ENCODE measurements around the gene LPAR5. TPM values are rescaled to one million over a fixed set of nuclear protein-coding genes. Genes with fewer than 3 reads are reported as not detected.
"Not testable (repeated sequence)": the region's sequence is repeated elsewhere in the genome, so short reads cannot be mapped to it uniquely, and the experiment has no call there.

LPAR5 gene
- total RNA-seq, 1 donor from 2014 or later, result 6.3 TPM

DNA sequence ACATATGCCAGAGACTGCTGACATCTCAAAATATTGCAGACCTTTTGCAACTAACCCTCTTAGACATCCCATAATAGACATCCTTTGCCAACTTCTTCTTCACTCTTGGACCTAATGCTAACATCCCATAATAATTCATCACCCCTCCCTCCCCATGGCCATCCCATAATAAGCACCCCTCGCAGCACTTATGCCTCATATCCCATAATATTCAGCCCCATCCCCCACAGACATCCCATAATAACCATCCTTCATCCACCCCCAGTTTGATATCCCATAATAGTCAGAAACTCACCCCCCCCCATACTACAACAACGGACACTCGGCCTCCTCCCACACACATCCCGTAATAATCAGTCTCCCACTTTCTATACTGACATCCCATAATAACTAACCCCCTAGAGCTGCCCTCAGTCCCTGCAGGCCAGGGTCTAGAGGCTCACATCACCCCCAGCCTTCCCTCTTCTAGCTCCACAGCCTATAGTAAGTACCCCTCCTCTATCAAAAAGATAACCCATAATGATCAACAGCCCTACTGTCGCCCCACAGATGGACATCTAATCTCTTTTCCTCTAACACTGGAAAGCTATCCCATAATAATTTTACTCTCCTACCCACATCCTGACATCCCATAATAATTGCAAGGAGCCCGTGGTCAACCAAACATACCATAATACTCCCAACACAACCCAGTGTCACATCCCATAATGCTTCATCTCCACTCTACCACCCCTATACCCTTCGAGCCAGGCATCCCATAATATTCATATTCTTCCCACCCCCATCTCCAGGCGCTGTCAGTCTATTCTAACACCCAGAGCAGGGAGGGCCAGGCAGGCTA, 27.8 kb downstream of the LPAR5 start:
- peak; percentile 62 for DNase-seq (ENCODE audit: low spot score)

DNA sequence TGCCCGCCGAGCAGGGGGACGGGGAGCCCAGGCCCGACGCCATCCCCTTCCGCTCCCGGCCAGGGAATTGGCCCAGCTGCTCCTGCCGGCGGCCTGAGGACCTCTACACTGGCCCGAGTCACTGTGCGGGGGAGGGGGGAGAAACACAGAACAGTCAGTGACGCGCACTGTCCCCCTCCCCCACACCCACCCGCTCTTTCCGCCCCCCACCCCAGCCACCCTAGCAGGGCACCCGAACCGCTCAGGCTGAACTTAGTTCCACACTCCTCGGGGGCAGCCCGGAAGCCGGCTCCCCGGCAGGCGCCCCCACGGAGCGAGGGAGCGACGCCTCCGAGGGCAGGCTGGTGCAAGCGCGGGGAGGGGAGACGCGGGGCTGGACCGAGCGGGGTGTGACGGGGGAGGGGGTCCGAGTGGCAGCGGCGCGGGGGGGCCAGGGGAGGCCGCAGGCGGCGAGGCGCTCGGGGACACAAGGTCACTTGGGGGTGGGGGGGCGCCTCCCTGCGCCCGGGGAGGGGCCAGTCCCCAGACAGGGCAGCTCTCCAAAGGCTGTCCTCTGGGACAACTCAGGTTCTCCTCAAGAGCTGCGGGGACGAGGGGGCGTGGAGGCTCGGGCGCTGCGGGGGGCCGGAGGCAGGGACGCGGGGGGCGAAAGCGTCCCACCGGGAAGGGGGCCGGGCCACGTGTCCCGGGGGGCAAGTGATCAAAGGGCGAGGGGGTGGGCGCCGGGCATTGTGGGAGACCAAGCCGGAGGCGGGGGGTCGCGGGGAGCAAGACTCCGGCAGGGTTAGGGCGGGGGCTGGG, 29.2 kb downstream of the LPAR5 start:
- DNase-seq (ENCODE audit: low spot score), result peak; percentile 40

DNA sequence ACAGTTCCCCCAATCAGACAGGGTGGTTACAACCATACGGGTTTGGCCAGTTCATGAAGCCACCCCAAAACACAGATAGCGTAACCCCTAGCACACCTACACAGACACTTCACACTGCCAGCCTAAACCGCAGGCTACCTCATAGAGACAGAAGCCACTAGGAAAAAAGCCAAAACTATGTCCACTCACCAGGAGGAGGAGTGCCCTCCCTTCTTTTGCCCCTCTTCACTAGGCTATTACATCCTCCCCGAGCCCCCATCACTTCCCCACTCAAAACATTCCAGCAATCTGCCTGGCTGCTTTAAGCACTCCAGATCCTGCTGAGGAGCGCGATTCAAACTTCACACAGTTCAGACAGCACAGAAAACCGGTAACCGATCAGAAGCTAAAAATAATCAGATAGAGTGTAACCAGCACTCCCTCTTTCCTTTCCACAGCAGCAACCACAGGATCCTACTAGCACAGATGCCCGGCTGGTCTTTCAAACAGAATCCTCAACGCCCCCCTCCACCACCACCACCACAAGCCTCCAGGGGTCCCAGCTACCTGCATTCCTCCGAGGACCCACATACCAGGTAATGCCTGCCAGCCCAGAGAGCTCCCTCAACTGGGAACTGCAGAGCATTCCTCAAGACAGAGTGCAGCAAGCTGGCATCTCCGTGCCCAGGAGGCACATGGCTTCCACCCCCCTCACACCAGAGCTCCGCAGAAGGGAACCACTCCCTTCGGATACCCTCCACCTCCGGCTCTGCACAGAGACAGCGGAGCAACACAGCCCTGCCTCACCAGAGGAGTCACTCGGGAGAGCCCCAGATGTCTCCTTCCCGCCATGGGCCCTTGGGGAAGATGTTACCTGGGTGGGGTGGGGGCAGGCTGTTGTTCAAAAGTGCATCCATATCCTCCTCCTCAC, 30.1 kb downstream of the LPAR5 start:
- peak; percentile 45 for DNase-seq (ENCODE audit: low spot score)

DNA sequence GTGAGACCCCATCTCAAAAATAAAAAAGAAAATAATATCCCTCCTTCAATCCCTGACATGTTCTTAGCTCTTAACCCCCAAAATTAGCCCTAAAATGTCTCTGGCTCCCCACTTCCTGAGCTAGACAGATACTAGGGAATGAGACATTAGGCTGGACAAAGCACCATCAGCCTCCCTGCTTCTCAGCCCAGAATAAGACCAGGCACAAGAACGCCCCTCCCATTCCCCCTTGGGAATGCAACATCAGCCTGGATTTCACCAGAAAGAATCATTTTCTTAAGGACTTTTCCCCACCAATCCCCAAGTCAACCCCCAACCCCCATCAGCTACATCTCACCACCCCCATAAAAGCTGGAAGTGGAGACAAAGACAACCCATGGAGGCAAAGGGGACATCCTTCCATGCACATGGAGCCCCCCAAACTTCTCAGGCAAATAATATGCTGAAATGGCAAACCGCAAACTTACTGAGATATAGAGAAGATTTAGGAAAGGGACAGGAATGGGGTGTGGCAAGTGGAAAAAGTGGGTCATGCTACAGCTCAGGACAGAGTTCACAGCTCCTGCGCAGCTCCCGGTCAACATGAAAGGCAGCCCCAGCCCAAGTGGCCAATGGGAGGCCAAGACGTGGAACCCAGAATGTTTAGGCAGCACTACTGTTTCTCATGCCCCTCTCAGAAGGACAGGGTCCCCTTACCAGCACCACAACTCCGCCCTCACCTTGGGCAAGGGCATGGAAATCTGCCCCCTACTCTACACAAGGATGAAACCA, 31.3 kb downstream of the LPAR5 start:
- no peak for DNase-seq (ENCODE audit: low spot score)

DNA sequence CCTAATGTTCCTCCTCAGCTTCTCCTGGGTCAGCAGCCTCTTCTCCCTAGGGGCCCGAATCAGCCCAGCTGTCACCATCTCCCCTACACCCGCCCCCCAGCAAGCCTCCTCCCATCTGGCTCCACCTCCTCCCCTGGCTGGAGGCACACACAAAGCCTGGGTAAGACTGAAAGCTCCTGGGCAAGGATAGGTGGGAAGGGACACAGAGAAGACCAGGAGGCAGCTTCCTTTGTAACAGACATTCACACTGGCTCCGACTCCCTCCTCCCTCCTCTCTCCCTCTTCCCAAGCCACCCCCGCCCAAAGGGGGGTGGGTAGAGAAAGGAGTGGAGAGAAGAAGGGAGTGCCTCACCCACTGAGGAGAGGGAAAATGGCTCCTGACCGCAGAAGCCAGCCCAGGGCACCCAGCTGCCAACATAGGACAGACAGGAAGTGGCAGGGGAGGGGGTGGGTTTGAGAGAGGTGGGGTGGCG, 32.6 kb downstream of the LPAR5 start:
- DNase-seq (ENCODE audit: low spot score), result peak; percentile 35

DNA sequence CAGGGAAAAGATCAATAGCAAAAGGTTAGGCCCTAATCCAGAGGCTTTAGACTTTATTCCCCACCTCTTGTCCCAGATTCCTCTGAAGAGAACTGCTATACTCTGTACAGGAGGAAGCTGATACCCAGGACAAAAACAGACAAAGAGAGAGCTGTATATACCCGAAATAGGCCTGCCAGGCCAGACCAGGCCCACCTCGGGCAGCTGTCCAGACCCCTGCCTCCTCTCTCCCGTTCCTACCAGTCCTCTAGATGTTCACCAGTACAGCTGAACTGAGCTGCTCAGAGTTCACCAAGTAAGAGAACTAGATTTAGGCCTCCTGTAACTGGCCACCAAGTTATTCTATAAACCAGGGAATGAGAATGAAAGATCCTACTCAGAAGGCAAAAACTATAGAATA, 33.2 kb downstream of the LPAR5 start:
- no peak for DNase-seq (ENCODE audit: low spot score)

DNA sequence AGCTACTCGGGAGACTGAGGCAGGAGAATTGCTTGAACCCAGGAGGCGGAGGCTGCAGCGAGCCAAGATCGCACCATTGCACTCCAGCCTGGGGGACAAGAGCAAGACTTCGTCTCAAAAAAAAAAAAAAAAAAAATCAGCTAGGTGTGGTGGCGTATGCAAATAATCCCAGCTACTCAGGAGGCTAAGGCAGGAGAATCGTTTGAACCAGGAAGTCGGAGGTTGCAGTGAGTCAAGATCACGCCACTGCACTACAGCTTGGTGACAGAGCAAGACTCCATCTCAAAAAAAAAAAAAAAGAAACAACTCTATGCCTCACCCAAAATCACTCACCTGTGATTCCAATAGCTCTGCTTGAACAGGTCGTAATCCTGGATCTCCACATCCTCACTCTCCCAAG, 40.1 kb downstream of the LPAR5 start:
- DNase-seq (ENCODE audit: low spot score), result not testable (repeated sequence)

DNA sequence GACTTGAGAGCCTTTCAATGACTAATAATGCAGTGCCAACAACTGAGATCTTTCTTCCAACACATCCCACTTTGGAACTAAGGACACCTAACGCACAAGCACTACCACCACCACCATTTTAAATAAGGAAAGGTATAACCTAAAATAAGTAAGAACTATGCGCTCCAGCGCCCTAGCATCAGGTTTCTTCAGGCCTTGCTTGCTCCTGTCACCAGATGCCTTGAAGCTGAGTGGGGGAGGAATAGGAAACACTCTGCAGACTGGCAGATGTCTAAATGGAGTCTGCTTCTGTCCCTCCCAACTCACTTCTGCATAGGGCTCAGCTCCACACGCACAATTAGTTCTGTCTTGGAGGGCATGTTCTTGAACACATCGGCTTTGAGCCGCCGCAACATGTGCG, 43.7 kb downstream of the LPAR5 start:
- DNase-seq (ENCODE audit: low spot score), result no peak

DNA sequence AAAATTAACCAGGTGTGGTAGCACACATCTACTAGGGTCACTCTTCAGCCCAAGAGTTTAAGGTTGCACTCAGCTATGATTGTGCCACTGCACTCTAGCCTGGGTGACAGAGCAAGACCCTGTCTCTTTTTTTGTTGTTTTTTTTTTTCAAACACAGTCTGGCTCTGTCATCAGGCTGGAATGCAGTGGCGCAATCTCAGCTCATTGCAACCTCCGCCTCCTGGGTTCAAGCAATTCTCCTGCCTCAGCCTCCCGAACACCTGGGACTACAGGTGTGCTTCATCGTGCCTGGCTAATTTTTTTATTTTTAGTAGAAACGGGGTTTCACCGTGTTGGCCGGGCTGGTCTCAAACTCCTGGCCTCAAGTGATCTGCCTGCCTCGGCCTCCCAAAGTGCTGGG, 49.2 kb downstream of the LPAR5 start:
- not testable (repeated sequence) for DNase-seq (ENCODE audit: low spot score)

DNA sequence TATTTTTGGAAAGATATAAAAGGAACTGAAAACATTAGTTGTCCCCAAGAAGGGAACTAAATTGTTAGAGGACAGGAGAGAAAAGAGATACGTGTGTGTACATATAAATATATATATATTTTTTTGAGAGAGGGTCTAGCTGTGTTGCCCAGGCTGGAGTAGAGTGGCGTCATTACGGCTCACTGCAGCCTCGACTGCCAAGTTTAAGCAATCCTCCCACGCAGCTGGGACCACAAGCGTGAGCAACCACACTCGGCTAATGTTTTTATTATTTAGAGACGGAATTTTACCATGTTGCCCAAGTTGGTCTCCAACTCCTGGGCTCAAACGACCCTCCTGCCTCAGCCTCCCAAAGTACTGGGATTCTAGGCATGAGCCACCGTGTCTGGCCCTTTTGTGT, 51.5 kb downstream of the LPAR5 start:
- no peak for DNase-seq (ENCODE audit: low spot score)

DNA sequence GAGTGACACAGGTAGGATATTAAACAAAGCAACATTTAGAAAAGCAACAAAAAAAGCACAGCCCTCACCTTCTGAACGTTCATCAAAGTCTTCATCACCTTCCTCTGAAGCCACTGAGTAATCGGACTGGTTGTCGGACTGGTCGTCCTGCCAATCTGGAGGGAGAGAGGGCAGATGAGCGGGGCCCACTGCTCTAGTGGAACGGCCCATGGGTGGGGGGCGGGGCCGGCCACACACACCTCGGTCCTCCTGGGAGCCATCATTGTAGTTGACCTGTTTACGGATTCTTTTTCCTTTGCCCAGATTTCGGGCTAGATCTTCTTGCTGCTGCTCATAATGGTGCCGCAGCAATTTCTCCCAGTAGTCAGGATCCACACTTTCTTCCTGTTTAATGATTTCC, 52.8 kb downstream of the LPAR5 start:
- no peak for DNase-seq (ENCODE audit: low spot score)

DNA sequence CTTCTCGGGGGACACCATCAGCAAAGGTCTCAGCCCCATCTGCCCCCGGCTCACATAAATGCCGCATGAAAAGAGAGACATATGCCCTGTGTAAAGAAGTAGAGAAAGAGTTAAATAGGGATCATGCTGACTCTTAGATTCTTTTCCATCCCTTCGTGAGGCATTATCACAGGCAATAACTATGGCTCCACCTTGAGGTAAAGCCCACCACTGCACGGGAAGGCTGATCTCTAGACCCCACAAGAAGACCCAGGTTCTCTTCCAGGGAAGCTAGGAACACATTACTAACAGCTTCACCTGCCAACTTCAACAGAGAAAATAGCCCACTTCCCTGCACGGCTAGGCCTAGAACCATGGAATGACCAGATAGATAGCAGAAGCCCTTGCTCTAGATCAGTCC, 53.6 kb downstream of the LPAR5 start:
- no peak for DNase-seq (ENCODE audit: low spot score)

DNA sequence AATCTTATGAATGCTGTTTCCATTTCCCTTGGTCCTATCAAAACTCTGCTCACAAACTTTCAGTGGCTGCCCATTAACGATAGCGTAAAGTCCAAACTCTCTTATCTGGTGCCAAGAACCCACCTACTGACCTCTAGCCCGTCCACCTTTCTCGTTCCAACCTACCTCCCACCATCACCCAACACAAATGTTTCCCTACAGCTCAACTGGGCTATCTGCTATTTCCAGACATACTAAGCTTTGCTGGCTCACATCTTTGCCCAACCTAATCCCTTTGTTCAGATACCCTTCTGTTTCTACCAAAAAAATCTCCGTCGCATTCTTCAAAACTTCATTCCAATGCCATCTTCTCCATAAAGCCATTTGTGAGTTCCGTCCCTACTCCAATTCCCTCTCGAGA, 60.1 kb downstream of the LPAR5 start:
- no peak for DNase-seq (ENCODE audit: low spot score)

DNA sequence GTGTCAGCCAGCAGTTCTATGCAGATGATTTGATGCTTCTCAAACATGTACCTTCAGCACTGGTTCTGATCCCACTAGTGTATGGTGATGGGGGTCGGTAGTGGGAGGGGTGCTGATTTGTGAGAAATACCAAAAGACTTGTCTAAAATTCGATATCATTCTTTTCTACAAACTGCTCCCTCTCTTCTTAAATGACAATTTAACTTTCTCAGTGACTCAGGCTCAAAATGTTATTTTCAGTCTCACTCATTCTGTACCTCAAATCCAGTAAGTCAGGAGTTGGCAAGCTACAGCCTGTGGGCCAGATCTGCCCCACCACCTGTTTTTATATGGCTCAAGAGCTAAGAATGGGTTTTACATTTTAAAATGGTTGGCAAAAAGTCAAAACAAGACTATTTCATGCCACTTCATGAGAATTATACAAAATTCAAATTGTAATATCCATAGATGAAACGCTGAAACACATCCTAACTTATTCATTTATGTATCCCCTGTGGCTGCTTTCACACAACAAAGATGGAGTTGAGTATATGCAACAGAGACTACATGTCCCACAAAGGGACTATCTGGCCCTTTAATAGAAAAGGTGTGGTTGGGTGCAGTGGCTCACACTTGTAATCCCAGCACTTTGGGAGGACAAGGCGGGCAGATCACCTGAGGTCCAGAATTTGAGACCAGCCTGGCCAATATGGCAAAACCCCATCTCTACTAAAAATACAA, 61.0 kb downstream of the LPAR5 start:
- no peak for DNase-seq (ENCODE audit: low spot score)

DNA sequence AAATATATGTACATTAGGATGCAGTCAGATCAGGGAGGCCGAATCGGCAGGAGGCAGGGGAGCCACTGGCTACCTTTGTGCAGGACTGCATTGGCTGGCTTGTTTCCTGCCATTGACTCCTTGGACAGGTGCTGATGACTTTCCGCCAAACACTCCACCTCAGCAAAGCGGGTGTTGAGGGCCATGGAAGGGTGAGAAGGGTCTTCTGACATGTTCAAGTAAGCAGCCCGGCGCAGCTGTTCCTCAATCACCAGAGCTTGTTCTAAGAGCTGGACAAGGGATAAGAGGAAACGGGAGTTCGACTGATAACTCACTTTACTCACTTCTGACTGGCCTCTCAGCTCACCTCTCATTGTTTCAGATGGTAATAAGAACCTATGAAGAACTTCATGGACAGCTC, 62.8 kb downstream of the LPAR5 start:
- no peak for DNase-seq (ENCODE audit: low spot score)

DNA sequence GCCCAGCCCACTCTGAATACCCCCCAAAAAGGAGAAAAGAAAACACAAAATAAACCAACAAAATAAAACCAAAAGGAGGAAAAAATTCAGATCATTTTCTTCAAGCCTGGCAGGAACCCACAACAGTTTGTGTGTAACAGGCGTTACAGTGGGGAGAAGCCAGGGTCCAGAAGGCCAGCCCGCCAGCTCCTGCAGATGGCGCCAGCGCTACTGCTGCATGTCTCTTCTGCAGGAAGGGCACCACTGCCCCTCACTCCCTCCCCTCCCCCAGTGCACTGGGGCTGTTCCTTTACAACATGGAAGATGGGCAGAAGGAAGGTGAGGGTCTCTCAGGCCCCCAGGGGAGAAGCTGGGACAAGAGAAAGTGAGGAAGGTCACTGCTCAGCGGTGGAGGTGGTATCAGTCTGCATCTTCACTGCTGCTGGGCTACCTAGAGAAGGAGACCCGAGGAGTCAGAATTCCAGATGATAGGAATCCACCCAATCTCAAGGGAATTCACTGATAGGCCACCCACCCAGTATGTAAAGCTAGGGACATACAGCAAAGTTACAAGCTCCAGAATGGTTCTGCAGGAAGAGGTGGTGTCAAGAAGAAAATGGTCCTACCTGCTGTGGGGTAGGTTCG, 65.4 kb downstream of the LPAR5 start:
- no peak for DNase-seq (ENCODE audit: low spot score)

DNA sequence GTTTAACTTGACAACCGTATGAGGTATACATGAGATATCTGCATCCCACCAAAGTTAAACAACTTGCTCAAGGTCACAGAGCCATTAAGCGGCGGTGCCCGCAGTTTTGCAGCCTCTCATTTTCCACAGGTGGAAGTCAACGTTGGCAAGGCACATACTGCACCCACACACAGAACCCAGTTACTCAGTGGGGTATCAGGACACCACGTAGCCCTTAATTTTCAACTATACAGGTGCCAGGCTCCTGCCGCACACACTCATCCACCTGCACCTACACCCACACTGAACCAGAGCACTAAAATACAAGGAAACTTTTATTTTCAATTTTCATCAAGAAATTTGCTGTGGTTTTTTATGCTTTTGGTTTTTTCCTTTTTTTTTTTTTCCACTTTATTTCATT, 66.0 kb downstream of the LPAR5 start:
- no peak for DNase-seq (ENCODE audit: low spot score)

DNA sequence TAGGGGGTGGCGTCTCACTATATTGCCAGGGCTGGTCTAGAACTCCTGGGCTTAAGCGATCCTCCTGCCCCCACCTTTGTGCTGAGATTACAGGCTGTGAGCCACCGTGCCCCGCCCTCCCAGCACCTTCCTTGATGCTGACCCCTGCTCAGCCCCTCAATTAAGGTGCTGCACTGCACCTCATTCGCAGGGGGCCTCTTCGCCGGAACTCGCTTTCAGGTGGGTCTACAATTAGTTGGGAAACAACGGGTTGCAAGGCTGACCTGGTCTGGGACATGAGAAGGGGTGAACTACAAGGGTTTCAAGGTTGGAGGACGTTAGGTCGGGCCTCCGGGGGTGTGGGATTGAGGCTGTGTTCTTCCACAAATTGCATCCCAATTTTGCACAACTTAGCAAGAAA, 66.4 kb downstream of the LPAR5 start:
- DNase-seq (ENCODE audit: low spot score), result no peak
